Neural progenitor cell (in vitro differentiated cells): Measurements from ENCODE around the gene ZP1. TPM values are rescaled to one million over a fixed set of nuclear protein-coding genes. Genes with fewer than 3 reads are reported as not detected.
A peak's percentile ranks its signal among the peaks of the same experiment; 100 is the strongest.

ENCODE experiments used
- DNase-seq: peaks from one replicate; pipeline ENCODE4 v3.0.0-alpha.2; 2016; ENCODE audit warnings: low spot score
- H2AFZ ChIP-seq: fragments of 200-600 bp; sonication (generic); replicated peaks from 2 replicates; pipeline ENCODE4 v1.6.1; 2016; ENCODE audit warnings: antibody characterized with exemption
- H3F3A ChIP-seq: fragments of 200-600 bp; sonication (generic); 2 replicates; pipeline ENCODE4 v1.6.1; 2016; ENCODE audit warnings: antibody characterized with exemption, low read depth
- H3K27ac ChIP-seq: fragments of 200-600 bp; sonication (generic); 2 replicates; pipeline ENCODE4 v1.5.1; 2016; ENCODE audit warnings: mild to moderate bottlenecking
- H3K27me3 ChIP-seq: fragments of 200-600 bp; sonication (generic); 2 replicates; pipeline ENCODE4 v1.6.1; 2016; ENCODE audit warnings: mild to moderate bottlenecking, moderate library complexity
- H3K36me3 ChIP-seq: fragments of 200-600 bp; sonication (generic); 2 replicates; pipeline ENCODE4 v1.5.1; 2016
- H3K4me1 ChIP-seq: fragments of 200-600 bp; sonication (generic); 2 replicates; pipeline ENCODE4 v1.6.1; 2016; ENCODE audit warnings: mixed run types
- H3K4me2 ChIP-seq: fragments of 200-600 bp; sonication (generic); 2 replicates; pipeline ENCODE4 v1.6.1; 2016
- H3K4me3 ChIP-seq: fragments of 200-600 bp; sonication (generic); 2 replicates; pipeline ENCODE4 v1.5.1; 2016
- H3K79me2 ChIP-seq: fragments of 200-600 bp; sonication (generic); 2 replicates; pipeline ENCODE4 v1.6.1; 2016; ENCODE audit warnings: low read depth
- H3K9ac ChIP-seq: fragments of 200-600 bp; sonication (generic); 2 replicates; pipeline ENCODE4 v1.6.1; 2016
- H3K9me3 ChIP-seq: fragments of 200-600 bp; sonication (generic); 2 replicates; pipeline ENCODE4 v1.5.1; 2016; ENCODE audit warnings: low read depth
- H4K20me1 ChIP-seq: fragments of 200-600 bp; sonication (generic); 2 replicates; pipeline ENCODE4 v1.6.1; 2016; ENCODE audit warnings: low read depth
- H3K27ac Mint-ChIP-seq: 3 replicates; pipeline ENCODE4 v1.8.0; 2021; ENCODE audit warnings: mixed read lengths
- H3K27me3 Mint-ChIP-seq: 2 replicates; pipeline ENCODE4 v1.8.0; 2022; ENCODE audit warnings: low read depth, mild to moderate bottlenecking, inconsistent platforms, moderate library complexity, mixed read lengths; ENCODE audit not compliant: insufficient read depth
- H3K36me3 Mint-ChIP-seq: 3 replicates; pipeline ENCODE4 v1.8.0; 2021; ENCODE audit warnings: mixed read lengths
- H3K4me1 Mint-ChIP-seq: 3 replicates; pipeline ENCODE4 v1.8.0; 2021; ENCODE audit warnings: mixed read lengths
- H3K4me3 Mint-ChIP-seq: 3 replicates; pipeline ENCODE4 v1.8.0; 2021; ENCODE audit warnings: mild to moderate bottlenecking, moderate library complexity, mixed read lengths
- H3K9me3 Mint-ChIP-seq: 3 replicates; pipeline ENCODE4 v1.8.0; 2020; ENCODE audit warnings: mixed read lengths
- EZH2 ChIP-seq: fragments of 200-600 bp; sonication (generic); IDR thresholded peaks from 2 replicates; pipeline ENCODE4 v1.6.1; 2017; ENCODE audit warnings: antibody characterized with exemption, mild to moderate bottlenecking, moderate library complexity
- EZH2phosphoT487 ChIP-seq: fragments of 200-600 bp; sonication (generic); IDR thresholded peaks from 2 replicates; pipeline ENCODE4 v1.6.1; 2017; ENCODE audit warnings: antibody characterized with exemption
- total RNA-seq: library from RNA; depleted of rRNA; stranded (reverse); fragments of >200 nt; gene quantifications from 2 replicates; pipeline ENCODE4 v1.2.3, GENCODE V29; 2015; ENCODE audit warnings: low replicate concordance
- TF ChIP-seq, protein P1 (sequence below): fragments of 200-600 bp; sonication (generic); IDR thresholded peaks from 2 replicates; pipeline ENCODE4 v1.5.1; 2017; ENCODE audit warnings: antibody characterized with exemption, mild to moderate bottlenecking

Gene ZP1
- total RNA-seq, 1 donor from 2014 or later, result not detected

DNA sequence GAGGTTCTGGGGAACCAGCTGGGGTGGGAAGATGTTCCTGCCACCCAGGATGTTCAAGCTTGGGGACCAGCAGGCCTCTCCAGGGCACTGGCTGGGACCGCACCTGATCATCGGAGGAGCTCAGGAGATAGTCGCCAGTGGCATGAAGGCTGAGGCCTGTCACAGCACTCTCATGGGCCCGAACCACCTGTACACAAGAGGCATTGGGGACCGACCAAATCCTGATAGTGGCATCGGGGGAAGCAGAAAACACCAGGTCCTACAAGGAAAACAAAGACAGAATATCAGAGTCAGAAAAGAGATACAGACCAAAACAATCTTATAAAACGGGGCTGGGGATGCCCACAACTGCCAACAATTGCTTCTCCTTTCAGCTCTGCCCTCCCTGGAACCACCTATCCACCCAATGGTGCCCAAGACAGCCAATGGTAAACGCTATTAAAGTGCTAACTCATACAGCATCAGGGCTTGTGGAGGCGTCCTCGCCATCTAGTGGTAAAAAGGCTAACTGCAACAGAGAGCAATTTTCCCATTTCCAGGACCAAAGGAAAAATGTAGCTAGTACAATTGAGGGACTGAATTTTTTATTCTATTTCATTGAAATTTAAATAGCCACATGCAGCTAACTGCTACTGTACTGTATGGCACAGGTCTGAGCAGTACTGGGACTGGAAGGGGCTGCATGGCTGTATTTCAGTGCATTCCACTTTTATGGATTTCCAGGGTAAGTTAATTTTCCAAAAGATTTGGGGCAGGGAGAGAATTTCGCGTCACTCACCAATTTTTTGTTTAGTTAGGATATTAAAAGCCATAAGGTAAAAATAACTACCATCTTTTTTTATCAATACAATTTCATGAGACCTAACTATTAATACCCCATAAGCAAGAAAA lies 31.9 kb downstream of the ZP1 start:
- H3K4me2 ChIP-seq, result no peak overlapping the region
- H4K20me1 ChIP-seq, result peaks cover 15% of the 10 kb centered on the region
- no peak overlapping the region for H3K4me3 Mint-ChIP-seq
- no peaks in the 10 kb centered on the region for H3K4me1 ChIP-seq
- no peaks in the 10 kb centered on the region for H3K9me3 ChIP-seq
- H3K36me3 ChIP-seq, result peaks cover 23% of the 10 kb centered on the region
- peaks cover 20% of the 10 kb centered on the region for H3K79me2 ChIP-seq
- H3K27ac ChIP-seq, result no peak overlapping the region
- peaks cover 30% of the 10 kb centered on the region for H3K36me3 Mint-ChIP-seq
- peak; percentile 50 for DNase-seq
- H3K27me3 ChIP-seq, result no peaks in the 10 kb centered on the region
- no peak overlapping the region for H3K9ac ChIP-seq
- peaks cover 7% of the 10 kb centered on the region for H3F3A ChIP-seq
- H2AFZ ChIP-seq, result no peak overlapping the region
- H3K4me3 ChIP-seq, result no peak overlapping the region
- no peak overlapping the region for H3K27ac Mint-ChIP-seq
- H3K4me1 Mint-ChIP-seq, result peaks cover 8% of the 10 kb centered on the region
- TF ChIP-seq, protein P1, sequence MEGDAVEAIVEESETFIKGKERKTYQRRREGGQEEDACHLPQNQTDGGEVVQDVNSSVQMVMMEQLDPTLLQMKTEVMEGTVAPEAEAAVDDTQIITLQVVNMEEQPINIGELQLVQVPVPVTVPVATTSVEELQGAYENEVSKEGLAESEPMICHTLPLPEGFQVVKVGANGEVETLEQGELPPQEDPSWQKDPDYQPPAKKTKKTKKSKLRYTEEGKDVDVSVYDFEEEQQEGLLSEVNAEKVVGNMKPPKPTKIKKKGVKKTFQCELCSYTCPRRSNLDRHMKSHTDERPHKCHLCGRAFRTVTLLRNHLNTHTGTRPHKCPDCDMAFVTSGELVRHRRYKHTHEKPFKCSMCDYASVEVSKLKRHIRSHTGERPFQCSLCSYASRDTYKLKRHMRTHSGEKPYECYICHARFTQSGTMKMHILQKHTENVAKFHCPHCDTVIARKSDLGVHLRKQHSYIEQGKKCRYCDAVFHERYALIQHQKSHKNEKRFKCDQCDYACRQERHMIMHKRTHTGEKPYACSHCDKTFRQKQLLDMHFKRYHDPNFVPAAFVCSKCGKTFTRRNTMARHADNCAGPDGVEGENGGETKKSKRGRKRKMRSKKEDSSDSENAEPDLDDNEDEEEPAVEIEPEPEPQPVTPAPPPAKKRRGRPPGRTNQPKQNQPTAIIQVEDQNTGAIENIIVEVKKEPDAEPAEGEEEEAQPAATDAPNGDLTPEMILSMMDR, result peak; percentile 94
- TF ChIP-seq EZH2phosphoT487 (no peak), EZH2 (no peak)
- no peaks in the 10 kb centered on the region for H3K9me3 Mint-ChIP-seq
- H3K27me3 Mint-ChIP-seq, result peaks cover 7% of the 10 kb centered on the region

DNA sequence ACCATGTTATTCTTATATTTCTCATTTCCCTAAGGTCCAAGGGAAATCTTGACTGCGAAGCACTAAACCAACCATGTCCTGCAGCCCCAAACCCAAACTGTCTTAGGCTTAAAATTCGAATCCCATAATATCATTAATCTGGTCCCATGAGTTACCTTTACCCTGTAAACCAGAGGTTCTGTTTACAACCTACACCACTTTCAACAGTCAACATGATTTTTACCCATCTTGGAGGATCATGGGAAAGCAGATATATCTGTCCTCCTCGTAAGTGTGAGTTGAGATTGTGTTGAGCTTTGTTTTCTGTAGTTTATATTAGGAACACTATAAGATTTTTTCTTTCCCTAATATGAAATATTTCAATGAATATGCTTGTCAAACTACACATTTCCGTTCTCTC lies 32.6 kb downstream of the ZP1 start:
- peaks cover 6% of the 10 kb centered on the region for H3K4me1 ChIP-seq
- H3K27me3 ChIP-seq, result no peaks in the 10 kb centered on the region
- DNase-seq, result no peak
- H2AFZ ChIP-seq, result no peak overlapping the region
- H3K4me1 Mint-ChIP-seq, result peaks cover 14% of the 10 kb centered on the region
- no peak overlapping the region for H3K4me3 ChIP-seq
- H3K36me3 Mint-ChIP-seq, result peaks cover 27% of the 10 kb centered on the region
- peaks cover 22% of the 10 kb centered on the region for H4K20me1 ChIP-seq
- no peak overlapping the region for H3K9ac ChIP-seq
- H3K4me3 Mint-ChIP-seq, result no peak overlapping the region
- peaks cover 7% of the 10 kb centered on the region for H3K27me3 Mint-ChIP-seq
- H3K9me3 Mint-ChIP-seq, result no peaks in the 10 kb centered on the region
- H3K4me2 ChIP-seq, result no peak overlapping the region
- peaks cover 27% of the 10 kb centered on the region for H3K79me2 ChIP-seq
- TF ChIP-seq, protein P1, result no peak
- TF ChIP-seq EZH2 (no peak), EZH2phosphoT487 (no peak)
- H3K9me3 ChIP-seq, result no peaks in the 10 kb centered on the region
- H3K36me3 ChIP-seq, result peaks cover 23% of the 10 kb centered on the region
- H3F3A ChIP-seq, result peaks cover 7% of the 10 kb centered on the region
- H3K27ac Mint-ChIP-seq, result no peak overlapping the region
- H3K27ac ChIP-seq, result no peak overlapping the region

DNA sequence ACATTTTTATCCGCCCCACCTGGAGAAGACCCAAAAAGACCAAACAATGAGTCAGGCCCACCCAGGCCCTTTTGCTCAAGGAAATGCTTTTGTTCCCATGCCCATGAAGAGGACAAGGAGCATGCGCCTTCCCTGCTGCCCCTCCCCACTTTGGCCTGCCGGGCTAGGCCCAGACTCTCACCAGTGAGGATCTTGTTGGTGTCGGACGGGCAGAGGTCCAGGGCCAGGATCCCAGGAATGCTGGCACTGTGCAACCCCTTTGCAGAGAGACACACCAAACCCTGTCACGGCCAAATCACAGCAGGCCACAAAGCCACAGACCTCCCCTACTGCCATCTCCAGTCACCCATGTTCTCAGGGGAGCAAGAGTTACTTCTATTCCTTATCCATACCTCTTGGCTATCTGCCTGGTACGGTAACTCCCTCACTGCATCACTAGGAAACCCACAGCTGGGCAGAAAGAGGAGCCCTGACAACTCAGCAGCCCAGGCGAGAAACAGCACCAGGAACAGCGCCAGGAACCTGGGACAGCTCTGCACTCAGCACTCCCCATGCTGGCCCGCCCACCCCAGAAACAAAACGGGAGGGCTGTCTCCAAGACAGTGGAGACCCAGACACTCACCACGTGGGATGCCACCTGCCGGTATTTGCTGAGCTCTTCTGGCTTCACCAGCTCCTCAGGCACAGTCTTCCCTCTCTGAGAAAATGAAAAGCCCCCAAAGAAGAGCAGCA lies 33.5 kb downstream of the ZP1 start:
- H3K4me1 Mint-ChIP-seq, result peaks cover 21% of the 10 kb centered on the region
- H3K36me3 Mint-ChIP-seq, result peaks cover 19% of the 10 kb centered on the region
- H3K79me2 ChIP-seq, result peaks cover 35% of the 10 kb centered on the region
- H3K27me3 ChIP-seq, result no peaks in the 10 kb centered on the region
- no peaks in the 10 kb centered on the region for H3K9me3 ChIP-seq
- peaks cover 30% of the 10 kb centered on the region for H4K20me1 ChIP-seq
- peaks cover 7% of the 10 kb centered on the region for H3K27me3 Mint-ChIP-seq
- H3K4me3 Mint-ChIP-seq, result no peak overlapping the region
- peaks cover 11% of the 10 kb centered on the region for H3K4me1 ChIP-seq
- DNase-seq, result no peak
- H3K4me3 ChIP-seq, result no peak overlapping the region
- H3F3A ChIP-seq, result peaks cover 11% of the 10 kb centered on the region
- H3K27ac ChIP-seq, result no peak overlapping the region
- H3K27ac Mint-ChIP-seq, result no peak overlapping the region
- no peak overlapping the region for H2AFZ ChIP-seq
- TF ChIP-seq EZH2phosphoT487, result no peak
- H3K9ac ChIP-seq, result no peak overlapping the region
- no peaks in the 10 kb centered on the region for H3K9me3 Mint-ChIP-seq
- H3K4me2 ChIP-seq, result no peak overlapping the region
- peaks cover 23% of the 10 kb centered on the region for H3K36me3 ChIP-seq
